Measurements from ENCODE around the gene PRRT4.

Gene PRRT4

GRCh38 chr7:128394904-128395496 is 33.5 kb upstream of the PRRT4 start:
- DNase-seq = no peak

GRCh38 chr7:128393526-128394330 is 32.2 kb upstream of the PRRT4 start:
- no peak for DNase-seq

- DNase-seq = no peak
Observed at GRCh38 chr7:128392446-128393327, 31.2 kb upstream of the PRRT4 start.

- DNase-seq = no peak
Observed at GRCh38 chr7:128391805-128392204, 30.3 kb upstream of the PRRT4 start.

- peak; percentile 19 for DNase-seq
Observed at GRCh38 chr7:128390871-128391565, 29.5 kb upstream of the PRRT4 start.

- no peak for DNase-seq
Observed at GRCh38 chr7:128389618-128390329, 28.3 kb upstream of the PRRT4 start.

GRCh38 chr7:128389085-128389617 is 27.7 kb upstream of the PRRT4 start:
- DNase-seq = no peak

GRCh38 chr7:128388145-128388485 is 26.6 kb upstream of the PRRT4 start:
- DNase-seq = no peak

- DNase-seq = no peak
Observed at GRCh38 chr7:128387216-128388144, 26.0 kb upstream of the PRRT4 start.

- DNase-seq = no peak
Observed at GRCh38 chr7:128385988-128386925, 24.8 kb upstream of the PRRT4 start.

GRCh38 chr7:128384726-128385125 is 23.2 kb upstream of the PRRT4 start:
- peak; percentile 29 for DNase-seq

- no peak for DNase-seq
Observed at GRCh38 chr7:128383776-128384175, 22.3 kb upstream of the PRRT4 start.

GRCh38 chr7:128381161-128381821 is 19.8 kb upstream of the PRRT4 start:
- no peak for DNase-seq

- DNase-seq = no peak
Observed at GRCh38 chr7:128380483-128381106, 19.1 kb upstream of the PRRT4 start.

- DNase-seq = no peak
Observed at GRCh38 chr7:128379900-128380479, 18.5 kb upstream of the PRRT4 start.

- no peak for DNase-seq
Observed at GRCh38 chr7:128378637-128379036, 17.1 kb upstream of the PRRT4 start.

GRCh38 chr7:128376077-128376476 is 14.6 kb upstream of the PRRT4 start:
- no peak for DNase-seq

GRCh38 chr7:128374041-128374440 is 12.6 kb upstream of the PRRT4 start:
- DNase-seq = no peak

Data from GF-D8 (cell line).